Sciatic nerve (tissue), 2 donors: Measurements from ENCODE around the gene CFAP74. TPM values are rescaled to one million over a fixed set of nuclear protein-coding genes. Genes with fewer than 3 reads are reported as not detected.

Experiments
- ATAC-seq: fragments of 200-7000 bp; cut with Tn5 transposase; one replicate; pipeline ENCODE4 v1.9.1; 2020; ENCODE audit warnings: mild to moderate bottlenecking, moderate library complexity
- DNase-seq: peaks from one replicate; pipeline ENCODE4 v3.0.0-alpha.2; 2020; ENCODE audit warnings: low spot score
- intact Hi-C: fragments of 100-400 bp; cut with DNase I; formaldehyde crosslinking; loops from one replicate; pipeline ENCODE4 v1.14.2; 2022
- total RNA-seq: library from RNA; stranded (reverse); fragmentation: NEBNext Ultra II Directional; extraction: Animal tissue kit (Norgen Biotek cat#: 25700); gene quantifications from one replicate; pipeline ENCODE4 v1.2.1, GENCODE V29; 2021
- donor health status: DM: no; HTN: no; CAD: no.
- donor health status: DM: no; HTN: no; CAD: no.

Gene CFAP74
- total RNA-seq, 1 donor from 2014 or later: 0.09 TPM

DNA sequence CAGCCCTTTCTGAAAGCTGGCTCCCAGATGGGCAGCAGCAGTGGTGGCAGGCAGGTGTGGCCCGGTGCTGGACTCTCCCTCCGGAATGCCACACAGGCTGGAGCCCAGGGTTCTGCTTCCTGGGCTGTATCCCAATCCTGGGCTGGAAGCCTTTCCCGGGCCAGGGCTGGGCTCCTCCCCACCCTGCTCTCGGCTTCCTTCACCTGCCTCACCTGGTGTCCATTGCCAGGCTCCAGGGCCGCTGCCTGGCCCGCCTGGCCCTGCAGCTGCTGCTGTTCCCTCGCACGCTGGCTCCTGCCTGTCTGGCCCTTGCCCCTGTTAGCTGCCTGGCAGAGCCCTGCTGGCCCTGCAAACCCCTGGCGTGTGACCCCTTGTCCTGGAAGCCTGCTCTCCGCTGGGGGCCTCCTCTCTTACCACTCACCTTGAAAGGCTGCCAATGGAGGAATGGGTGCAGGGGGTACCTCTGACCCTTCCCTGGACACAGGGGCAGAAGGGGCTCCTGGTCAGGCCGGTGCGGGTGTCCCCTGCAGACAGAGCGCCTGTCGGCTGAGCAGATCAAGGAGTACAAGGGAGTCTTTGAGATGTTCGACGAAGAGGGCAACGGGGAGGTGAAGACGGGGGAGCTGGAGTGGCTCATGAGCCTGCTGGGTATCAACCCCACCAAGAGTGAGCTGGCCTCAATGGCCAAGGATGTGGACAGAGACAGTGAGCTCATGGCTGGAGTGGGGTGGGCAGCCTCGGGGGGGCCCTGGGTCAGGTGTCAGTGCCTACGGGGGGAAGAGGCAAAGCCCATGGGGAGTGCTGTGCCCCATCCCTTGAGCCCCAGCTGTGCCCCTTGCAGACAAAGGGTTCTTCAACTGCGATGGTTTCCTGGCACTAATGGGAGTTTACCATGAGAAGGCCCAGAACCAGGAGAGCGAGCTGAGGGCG, 87.4 kb downstream of the CFAP74 start:
- intact Hi-C loops: no loop called here
- ATAC-seq: no peak
- peak; percentile 56 for DNase-seq

- intact Hi-C loops: no loop called here
- DNase-seq (peak; percentile 61), ATAC-seq (no peak)
Observed at GRCh38 chr1:1914971-1915692, 88.5 kb downstream of the CFAP74 start, which contains the start of gene CALML6. Gene CALML6, plus strand, starts transcription at chr1:1915260. Its CDS starts 21 bp downstream, at chr1:1915281.

DNA sequence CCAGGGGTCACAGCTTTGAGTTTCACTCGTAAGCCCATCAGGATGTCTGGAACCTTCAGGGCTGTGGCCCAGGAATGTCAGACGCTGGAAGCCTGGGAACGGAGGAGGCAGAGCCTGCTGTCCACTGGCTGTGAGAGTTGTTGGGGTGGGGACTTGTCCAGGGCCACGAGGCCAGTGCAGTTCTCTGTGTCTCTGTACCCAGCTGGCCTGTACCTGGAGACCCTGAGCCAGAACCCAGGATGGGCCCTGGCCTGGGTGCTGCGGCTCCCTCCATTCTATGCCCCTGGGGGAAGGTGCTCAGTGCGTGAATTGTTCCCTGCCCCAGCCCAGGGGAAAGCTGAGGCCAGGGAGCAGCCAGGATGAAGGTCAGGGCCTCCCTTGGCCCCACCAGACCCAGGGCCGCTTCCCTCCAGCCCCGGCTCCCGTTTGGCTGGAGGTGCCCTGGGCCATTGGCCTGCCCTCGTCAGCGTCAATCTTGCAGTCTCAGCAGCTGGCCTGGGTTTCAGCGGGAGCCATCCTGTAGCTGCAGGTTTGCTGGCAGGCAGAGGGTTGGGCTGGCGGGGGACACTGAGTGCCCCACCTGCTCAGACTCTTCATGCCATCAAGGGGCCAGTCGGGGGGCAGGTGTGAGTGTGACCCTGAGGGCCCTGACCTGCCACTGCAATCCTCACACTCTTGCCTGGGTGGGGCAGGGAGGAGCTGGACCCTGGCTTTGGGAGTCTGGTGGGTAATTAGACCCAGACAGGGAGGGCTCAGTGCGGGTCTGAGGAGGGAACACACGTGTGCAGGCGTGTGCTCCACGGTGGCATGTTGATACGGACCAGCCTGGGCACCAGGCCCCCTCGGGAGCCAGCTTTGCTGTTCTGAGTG, 89.2 kb downstream of the CFAP74 start:
- ATAC-seq: no peak
- intact Hi-C loops: no loop called here
- peak; percentile 58 for DNase-seq

DNA sequence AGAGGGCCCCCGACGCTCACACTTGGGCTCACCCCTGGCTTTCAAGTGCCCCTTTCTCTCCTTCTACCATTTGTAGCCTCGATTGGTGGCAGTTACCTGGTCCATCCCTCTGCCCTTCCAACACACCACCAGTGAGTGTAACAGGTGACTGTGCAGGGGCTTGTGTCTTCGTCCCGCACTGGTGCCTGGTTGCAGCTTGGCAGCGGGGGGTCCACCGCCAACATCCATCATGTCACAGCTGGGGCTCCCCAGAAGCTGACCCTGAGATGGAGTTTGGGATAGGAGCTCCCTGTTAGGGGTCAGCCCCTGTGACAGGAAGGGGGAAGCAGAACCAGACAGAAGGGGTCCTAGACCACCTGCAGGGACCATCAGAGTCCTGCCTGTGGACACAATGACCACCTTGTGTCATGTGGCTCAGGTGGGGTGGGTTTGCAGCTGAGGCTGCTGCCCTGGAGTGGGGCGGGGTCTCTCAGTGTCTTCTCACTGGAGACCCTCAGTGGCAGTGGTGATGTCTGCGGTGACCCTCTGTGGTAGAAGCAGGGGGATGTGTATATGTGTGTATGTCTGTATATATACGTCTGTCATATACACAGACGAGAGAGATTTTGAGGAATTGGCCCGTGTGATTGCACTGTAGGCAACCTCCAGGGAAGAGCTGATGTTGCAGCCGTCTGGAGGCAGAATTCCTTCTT, 92.1 kb downstream of the CFAP74 start:
- intact Hi-C loops: no loop called here
- ATAC-seq: no peak
- DNase-seq: no peak

DNA sequence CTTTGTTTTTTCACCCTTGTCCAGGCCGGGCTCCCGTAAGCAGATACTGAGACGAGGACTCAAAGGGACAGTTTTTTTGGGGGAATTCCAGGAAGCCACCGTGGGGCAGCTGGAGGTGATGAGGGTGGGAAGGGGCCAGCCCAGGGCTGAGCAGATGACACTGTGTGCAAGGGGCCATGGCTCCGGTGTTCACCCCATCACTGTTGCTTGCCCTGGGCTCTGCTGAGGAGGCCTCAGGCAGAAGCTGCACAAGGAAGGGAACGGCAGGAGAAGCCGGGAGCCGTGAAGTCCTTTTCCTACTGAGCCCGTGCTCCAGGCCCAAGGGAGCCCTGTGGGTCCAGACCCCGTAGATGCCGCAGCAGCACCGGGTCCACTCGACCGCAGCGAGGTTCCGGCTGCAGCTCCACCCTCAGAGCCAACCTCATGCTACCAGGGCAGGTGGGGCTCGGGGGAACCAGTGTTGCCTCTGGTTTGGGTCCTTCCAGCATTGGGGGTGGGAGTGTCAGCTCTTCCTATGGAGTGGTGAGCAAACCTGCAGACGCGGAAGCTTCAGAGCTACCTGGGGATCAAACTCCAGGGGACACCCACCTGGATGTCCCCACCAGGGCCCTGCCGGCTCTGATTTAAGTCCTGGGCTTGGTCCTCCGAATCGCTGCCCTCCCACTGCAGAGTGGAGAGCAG, 92.8 kb downstream of the CFAP74 start:
- DNase-seq (peak; percentile 61), ATAC-seq (no peak)
- intact Hi-C loops: no loop called here

DNA sequence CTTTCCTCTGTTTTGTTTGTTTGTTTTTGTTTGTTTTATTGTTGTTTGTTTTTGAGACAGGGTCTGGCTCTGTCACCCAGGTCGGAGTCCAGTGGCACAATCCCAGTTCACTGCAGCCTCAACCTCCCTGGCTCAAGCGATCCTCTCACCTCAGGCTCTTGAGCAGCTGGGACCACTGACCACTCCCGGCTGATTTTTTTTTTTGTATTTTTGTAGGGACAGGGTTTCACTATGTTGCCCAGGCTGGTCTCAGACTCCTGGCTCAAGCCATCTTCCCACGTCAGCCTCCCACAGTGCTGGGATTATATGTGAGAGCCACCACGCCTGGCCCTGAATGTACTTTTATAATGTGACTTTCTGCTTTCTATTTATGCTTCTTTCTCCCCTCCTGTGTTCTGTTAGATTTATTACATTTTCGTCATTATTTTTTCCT, 93.5 kb downstream of the CFAP74 start:
- intact Hi-C loops: no loop called here
- DNase-seq: no peak
- ATAC-seq: no peak

GRCh38 chr1:1908506-1908791, 95.1 kb downstream of the CFAP74 start:
- intact Hi-C loops: loop anchor here (10.0 kb wide), 1 partner anchor 144 kb away; no protein-coding TSS in a partner anchor
- ATAC-seq (peak; percentile 1), DNase-seq (no peak)

GRCh38 chr1:1907098-1907736, 96.4 kb downstream of the CFAP74 start:
- DNase-seq: peak; percentile 72
- peak; percentile 3 for ATAC-seq
- intact Hi-C loops: loop anchor here (10.0 kb wide), 1 partner anchor 142 kb away; no protein-coding TSS in a partner anchor

DNA sequence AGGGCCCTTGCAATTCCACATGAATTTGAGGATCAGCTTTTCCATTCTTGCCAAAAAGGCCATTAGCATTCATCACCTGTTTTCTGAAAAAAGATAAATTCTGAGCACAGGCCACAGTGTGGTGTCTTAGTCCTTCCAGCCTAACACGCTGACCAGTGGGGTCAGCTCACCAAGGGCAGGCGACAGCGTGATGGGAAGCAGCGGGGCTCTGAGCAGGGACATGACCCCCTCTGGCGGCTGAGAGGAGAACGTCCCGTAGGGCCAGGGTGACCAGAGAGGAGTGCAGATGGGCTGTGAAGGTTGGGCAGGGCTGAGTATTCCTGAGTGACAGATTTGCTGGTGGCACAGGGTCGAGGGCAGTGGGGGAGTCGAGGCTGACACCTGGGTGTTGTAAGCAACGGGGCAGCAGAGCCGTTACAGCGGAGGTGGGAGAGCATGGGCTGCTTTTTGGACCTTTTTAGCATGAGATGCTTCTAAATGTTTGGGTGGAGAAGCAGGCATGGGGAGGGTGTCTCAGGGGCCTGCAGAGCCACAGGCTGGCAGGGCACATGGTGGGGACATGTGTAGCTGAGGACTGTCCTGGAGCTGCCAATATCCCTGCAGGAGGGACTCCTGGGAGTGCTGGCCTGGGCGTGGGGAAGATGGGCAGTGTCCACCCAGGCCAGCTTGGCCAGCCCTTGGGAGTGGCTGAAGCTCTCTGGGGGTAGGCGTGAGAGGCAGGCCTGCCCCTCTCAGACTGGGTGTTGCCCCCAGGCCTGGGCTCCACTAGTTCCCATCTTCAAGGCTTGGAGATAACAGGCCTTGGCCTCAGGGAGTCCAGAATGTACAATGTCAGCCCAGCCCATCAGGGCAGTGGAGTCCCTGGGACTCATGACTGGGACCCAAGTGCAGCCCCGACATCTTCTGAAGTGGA, 97.1 kb downstream of the CFAP74 start:
- DNase-seq: peak; percentile 91
- intact Hi-C loops: loop anchor here (10.0 kb wide), 1 partner anchor 142 kb away; no protein-coding TSS in a partner anchor
- peak; percentile 76 for ATAC-seq

GRCh38 chr1:1903224-1903623, 100.4 kb downstream of the CFAP74 start:
- no peak for ATAC-seq
- intact Hi-C loops: loop anchor here (10.0 kb wide), 1 partner anchor 138 kb away; no protein-coding TSS in a partner anchor
- no peak for DNase-seq

DNA sequence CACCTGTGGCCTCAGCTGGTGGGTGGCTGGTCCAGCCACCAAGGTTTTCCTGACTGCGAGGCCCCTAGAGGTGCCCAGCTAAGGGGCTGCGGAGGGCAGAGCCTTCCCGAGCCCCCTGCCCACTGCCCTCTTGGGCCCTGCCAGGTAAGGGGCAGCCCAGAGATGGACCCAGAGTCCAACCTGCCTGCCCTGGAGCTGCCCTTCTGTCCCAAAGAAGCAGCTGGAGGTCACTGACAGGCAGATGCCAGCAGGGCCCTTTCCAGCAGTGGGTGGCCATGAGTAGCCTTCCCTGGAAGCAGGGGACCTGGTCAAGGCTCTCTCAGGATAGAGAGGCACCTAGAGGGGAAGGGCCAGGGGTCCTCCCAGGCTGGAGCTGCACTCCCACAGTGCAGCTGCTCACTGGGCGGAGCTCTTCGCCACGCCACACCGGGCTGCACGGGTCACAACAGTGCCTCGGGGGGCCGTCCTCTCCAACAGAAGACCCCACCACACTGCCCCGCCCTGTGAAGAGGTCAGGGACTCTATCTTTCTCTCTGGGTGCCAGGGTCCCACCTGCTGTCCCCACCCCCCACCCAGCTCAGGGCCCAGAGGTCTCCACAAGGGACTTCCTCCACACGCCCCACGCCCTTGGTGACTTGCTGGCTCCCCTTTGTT, 101.8 kb downstream of the CFAP74 start:
- no peak for DNase-seq
- intact Hi-C loops: loop anchor here (10.0 kb wide), 1 partner anchor 137 kb away; no protein-coding TSS in a partner anchor
- no peak for ATAC-seq

GRCh38 chr1:1900883-1901640, 102.5 kb downstream of the CFAP74 start:
- DNase-seq (no peak), ATAC-seq (no peak)
- intact Hi-C loops: loop anchor here (10.0 kb wide), 1 partner anchor 136 kb away; no protein-coding TSS in a partner anchor

GRCh38 chr1:1899967-1900327, 103.6 kb downstream of the CFAP74 start:
- intact Hi-C loops: loop anchor here (10.0 kb wide), 1 partner anchor 135 kb away; no protein-coding TSS in a partner anchor

DNA sequence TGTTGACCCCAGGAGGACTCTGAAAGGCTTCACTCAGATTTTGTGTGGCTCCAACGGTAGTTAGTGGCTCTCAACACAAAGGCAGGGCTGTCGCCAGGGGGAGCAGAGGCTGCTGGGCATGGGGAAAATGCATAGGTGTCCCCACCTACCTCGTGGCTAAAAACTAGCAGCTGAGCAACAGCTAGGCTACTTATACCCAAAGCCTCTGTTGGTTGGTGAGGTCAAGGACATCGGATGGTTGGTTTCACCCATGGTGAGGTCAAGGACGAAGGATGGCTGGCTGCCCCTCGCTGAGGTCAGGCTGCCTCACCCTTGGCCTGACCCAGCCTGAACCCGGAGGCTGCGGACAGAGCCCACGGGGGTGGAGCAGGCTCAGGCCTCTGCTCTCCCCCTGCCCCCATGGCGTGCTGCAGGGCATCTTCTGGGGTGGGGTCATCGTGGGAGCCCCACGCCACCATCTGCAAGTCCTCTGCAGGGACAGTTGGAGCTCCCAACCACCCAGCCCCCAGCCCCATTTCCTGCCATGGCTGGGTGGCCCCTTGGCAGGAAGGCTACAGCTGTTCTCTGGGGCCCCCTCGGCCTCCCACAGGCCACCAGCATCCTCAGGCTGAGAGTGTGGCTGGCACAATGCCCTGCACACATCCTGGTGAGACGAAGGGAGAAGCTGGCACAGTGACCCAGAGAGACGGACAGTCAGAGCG, 104.2 kb downstream of the CFAP74 start:
- no peak for ATAC-seq
- intact Hi-C loops: no loop called here
- no peak for DNase-seq

More at GRCh38 chr1:1899967-1900327, 103.6 kb downstream of the CFAP74 start:
- DNase-seq (no peak), ATAC-seq (no peak)
